Measurements from ENCODE around the gene PLAAT4. TPM values are rescaled to one million over a fixed set of nuclear protein-coding genes. Genes with fewer than 3 reads are reported as not detected.

Gene PLAAT4
- total RNA-seq, 2 experiments from 2014 or later = 80.4 to 82.4 TPM

DNA sequence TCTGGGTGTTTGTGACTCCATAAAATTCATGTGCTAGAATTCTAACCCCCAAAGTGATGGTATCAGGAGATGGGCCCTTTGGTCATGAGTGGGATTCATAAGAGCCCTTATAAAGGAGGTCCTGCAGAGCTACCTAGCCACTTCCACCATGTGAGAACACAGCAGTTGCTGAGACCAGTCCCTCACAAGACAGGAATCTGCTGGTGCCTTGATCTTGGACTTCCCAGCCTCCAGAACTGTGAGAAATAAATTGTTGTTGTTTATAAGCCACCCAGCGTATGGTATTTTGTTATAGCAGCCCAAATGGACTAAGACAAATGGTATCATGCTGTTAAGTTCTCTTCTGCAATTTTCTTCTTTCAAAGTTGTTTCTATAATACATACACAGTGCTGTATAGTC, 44.2 kb upstream of the PLAAT4 start:
- peaks cover 37% of the 10 kb centered on the region for H3K27me3 Mint-ChIP-seq
- H3K36me3 ChIP-seq (ENCODE audit: insufficient read depth, low read length) = no peaks in the 10 kb centered on the region
- ChIA-PET POLR2A (interaction anchor here (2.3 to 2.8 kb wide), 2 partner anchors 44 to 58 kb away, joined by 7 to 13 read pairs; partner anchors contain the start of gene PLAAT4), CTCF (no interaction called here)
- H3K36me3 Mint-ChIP-seq (ENCODE audit: low read depth) = no peaks in the 10 kb centered on the region
- H3K4me1 ChIP-seq (ENCODE audit: insufficient read depth, low read length) = peaks cover 14% of the 10 kb centered on the region
- peaks cover 16% of the 10 kb centered on the region for H3K4me1 Mint-ChIP-seq (ENCODE audit: low read depth)
- no peak overlapping the region for H3K4me3 ChIP-seq (ENCODE audit: low read length)
- no peak overlapping the region for H3K27ac ChIP-seq (ENCODE audit: low read depth in 1 of 2, low read length in 2 of 2)
- H3K27me3 ChIP-seq (ENCODE audit: control insufficient read depth in 1 of 2, insufficient read depth in 2 of 2, low read length in 2 of 2) = peaks cover 4 to 5% of the 10 kb centered on the region in 2 experiments
- H3K9me3 Mint-ChIP-seq = no peaks in the 10 kb centered on the region
- H3K4me3 Mint-ChIP-seq = peak overlapping the region; percentile 30
- no peak for DNase-seq
- ATAC-seq (ENCODE audit: poor library complexity) = no peak
- H3K9me3 ChIP-seq (ENCODE audit: control insufficient read depth in 1 of 2, insufficient read depth in 1 of 2, low read length in 2 of 2) = no peaks in the 10 kb centered on the region
- TF ChIP-seq, protein P1, sequence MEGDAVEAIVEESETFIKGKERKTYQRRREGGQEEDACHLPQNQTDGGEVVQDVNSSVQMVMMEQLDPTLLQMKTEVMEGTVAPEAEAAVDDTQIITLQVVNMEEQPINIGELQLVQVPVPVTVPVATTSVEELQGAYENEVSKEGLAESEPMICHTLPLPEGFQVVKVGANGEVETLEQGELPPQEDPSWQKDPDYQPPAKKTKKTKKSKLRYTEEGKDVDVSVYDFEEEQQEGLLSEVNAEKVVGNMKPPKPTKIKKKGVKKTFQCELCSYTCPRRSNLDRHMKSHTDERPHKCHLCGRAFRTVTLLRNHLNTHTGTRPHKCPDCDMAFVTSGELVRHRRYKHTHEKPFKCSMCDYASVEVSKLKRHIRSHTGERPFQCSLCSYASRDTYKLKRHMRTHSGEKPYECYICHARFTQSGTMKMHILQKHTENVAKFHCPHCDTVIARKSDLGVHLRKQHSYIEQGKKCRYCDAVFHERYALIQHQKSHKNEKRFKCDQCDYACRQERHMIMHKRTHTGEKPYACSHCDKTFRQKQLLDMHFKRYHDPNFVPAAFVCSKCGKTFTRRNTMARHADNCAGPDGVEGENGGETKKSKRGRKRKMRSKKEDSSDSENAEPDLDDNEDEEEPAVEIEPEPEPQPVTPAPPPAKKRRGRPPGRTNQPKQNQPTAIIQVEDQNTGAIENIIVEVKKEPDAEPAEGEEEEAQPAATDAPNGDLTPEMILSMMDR (IDR thresholded peaks at IDR 0.05) = no peak
- intact Hi-C loops (cut with DNase I, micrococcal nuclease) = loop anchor here in 1 of 2 experiments (5.0 kb wide), 1 partner anchor 75 kb away; no protein-coding TSS in a partner anchor
- no peak overlapping the region for H3K27ac Mint-ChIP-seq

DNA sequence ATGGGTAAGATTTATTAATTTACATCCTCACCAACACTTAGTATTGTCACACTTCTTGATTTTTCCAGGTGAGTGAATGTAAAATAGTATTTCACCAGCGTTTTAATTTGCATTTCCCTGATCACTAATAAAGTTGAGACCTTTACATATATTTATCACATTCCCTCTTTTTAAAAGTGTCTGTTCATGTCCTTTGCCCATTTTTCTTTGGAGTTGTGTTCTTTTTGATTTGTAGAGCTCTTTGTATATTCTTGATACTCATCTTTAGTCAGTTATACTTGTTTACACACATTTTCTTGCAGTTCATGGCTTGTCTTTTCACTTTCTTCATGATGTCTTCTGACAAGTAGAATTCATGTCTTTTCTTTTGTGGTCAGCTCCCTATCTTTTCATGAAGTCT, 43.5 kb upstream of the PLAAT4 start:
- DNase-seq (no peak), ATAC-seq (ENCODE audit: poor library complexity) (no peak)
- Mint-ChIP-seq H3K27me3 (peaks cover 41% of the 10 kb centered on the region), H3K4me3 (no peak overlapping the region), H3K9me3 (no peaks in the 10 kb centered on the region), H3K27ac (no peak overlapping the region), H3K36me3 (ENCODE audit: low read depth) (no peaks in the 10 kb centered on the region), H3K4me1 (ENCODE audit: low read depth) (peaks cover 16% of the 10 kb centered on the region)
- CTCF ChIA-PET = interaction anchor here (0.7 kb wide), 1 partner anchor 68 kb away, joined by 3 read pairs; no protein-coding TSS in a partner anchor
- H3K27ac ChIP-seq (ENCODE audit: low read depth in 1 of 2, low read length in 2 of 2) = no peak overlapping the region
- H3K9me3 ChIP-seq (ENCODE audit: control insufficient read depth in 1 of 2, insufficient read depth in 1 of 2, low read length in 2 of 2) = no peaks in the 10 kb centered on the region
- intact Hi-C loops (cut with DNase I, micrococcal nuclease) = loop anchor here in 1 of 2 experiments (5.0 kb wide), 1 partner anchor 74 kb away; no protein-coding TSS in a partner anchor
- peaks cover 4 to 5% of the 10 kb centered on the region in 2 experiments for H3K27me3 ChIP-seq (ENCODE audit: control insufficient read depth in 1 of 2, insufficient read depth in 2 of 2, low read length in 2 of 2)
- TF ChIP-seq, protein P1 (IDR thresholded peaks at IDR 0.05) = no peak
- no peak overlapping the region for H3K4me3 ChIP-seq (ENCODE audit: low read length)
- H3K4me1 ChIP-seq (ENCODE audit: insufficient read depth, low read length) = peaks cover 14% of the 10 kb centered on the region
- POLR2A ChIA-PET = no interaction called here
- no peaks in the 10 kb centered on the region for H3K36me3 ChIP-seq (ENCODE audit: insufficient read depth, low read length)

DNA sequence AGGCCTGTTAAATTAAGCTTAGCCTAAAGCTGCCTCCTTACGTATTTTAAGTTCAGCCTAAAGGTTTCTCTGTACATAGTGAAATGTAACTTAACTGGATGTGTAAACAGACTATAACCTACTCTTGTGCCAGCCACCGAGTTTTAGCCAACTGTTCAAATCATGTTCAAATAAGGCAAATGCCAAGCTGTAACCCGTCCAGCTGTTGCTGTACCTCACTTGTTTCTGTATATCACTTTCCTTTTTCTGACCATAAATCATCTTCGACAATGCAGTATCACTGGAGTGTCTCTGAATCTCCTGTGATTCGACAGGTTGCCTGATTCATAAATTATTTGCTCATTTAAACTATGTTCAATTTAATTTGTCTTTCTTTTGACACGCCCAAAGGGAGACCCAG, 41.6 kb upstream of the PLAAT4 start:
- Histone ChIP-seq H3K27ac (ENCODE audit: low read depth in 1 of 2, low read length in 2 of 2) (no peak overlapping the region), H3K4me3 (ENCODE audit: low read length) (no peak overlapping the region), H3K9me3 (ENCODE audit: control insufficient read depth in 1 of 2, insufficient read depth in 1 of 2, low read length in 2 of 2) (peaks cover 0 to 5% of the 10 kb centered on the region in 2 experiments), H3K36me3 (ENCODE audit: insufficient read depth, low read length) (no peaks in the 10 kb centered on the region), H3K4me1 (ENCODE audit: insufficient read depth, low read length) (peaks cover 14% of the 10 kb centered on the region), H3K27me3 (ENCODE audit: control insufficient read depth in 1 of 2, insufficient read depth in 2 of 2, low read length in 2 of 2) (peaks cover 4 to 5% of the 10 kb centered on the region in 2 experiments)
- ATAC-seq (ENCODE audit: poor library complexity) (no peak), DNase-seq (no peak)
- H3K27ac Mint-ChIP-seq = no peak overlapping the region
- ChIA-PET POLR2A (no interaction called here), CTCF (no interaction called here)
- H3K9me3 Mint-ChIP-seq = peaks cover 4% of the 10 kb centered on the region
- TF ChIP-seq, protein P1 (IDR thresholded peaks at IDR 0.05) = no peak
- peaks cover 16% of the 10 kb centered on the region for H3K4me1 Mint-ChIP-seq (ENCODE audit: low read depth)
- intact Hi-C loops (cut with DNase I, micrococcal nuclease) = loop anchor here in 1 of 2 experiments (5.0 kb wide), 1 partner anchor 72 kb away; no protein-coding TSS in a partner anchor
- no peak overlapping the region for H3K4me3 Mint-ChIP-seq
- H3K27me3 Mint-ChIP-seq = peaks cover 46% of the 10 kb centered on the region
- H3K36me3 Mint-ChIP-seq (ENCODE audit: low read depth) = no peaks in the 10 kb centered on the region
